Measurements from ENCODE around the gene DYSF.

Gene DYSF

DNA sequence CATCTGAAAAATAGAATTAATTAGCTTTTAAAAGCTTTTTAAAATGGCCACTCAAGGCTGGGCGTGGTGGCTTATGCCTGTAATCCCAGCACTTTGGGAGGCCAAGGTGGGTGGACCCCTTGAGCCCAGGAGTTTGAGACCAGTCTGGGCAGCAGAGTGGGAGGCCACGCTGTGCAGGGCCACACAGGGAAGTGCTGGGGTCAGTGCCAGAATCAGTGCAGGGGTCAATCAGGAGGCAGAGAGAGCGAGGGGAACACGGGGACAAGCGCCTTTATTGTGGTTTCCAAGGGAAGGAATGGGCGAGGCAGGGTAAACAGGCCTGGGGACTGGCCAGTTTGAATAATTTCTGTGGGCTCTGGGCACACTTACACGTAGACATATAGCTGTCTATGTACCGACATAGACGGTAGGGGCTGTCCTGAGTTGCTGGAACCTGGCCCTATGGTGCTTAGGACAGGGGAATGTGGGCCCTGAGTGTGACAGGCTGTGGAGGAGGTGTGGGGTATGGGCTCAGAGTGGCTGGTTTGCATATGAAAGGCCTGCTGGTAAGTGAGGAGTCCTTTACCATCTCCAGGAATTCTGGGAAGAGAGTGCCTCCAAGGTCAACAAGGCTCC, 42.9 kb downstream of the DYSF start:
- no peak for DNase-seq (ENCODE audit: extremely low read depth in 1 of 2, low read depth in 1 of 2)

DNA sequence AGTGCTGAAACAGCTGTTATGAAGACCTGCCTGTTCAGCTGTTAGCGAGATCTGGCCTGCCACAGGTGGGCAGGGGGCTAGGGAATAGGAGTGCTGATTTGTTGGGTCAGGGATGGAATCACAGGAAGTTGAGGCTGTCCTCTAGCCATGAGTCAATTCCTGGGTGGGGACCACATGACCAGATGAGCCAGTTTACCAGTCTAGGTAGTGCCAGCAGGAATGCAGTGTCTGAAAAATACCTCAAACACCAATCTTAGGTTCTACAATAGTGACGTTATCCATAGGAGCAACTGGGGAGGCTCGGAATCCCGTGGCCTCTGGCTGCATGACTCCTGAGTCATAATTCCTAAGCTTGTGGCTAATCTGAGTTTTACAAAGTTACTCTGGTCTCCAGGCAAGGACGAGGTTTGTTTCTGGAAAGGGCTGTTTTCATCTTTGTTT, 44.9 kb downstream of the DYSF start:
- DNase-seq (ENCODE audit: extremely low read depth in 1 of 2, low read depth in 1 of 2) = no peak

- no peak for DNase-seq (ENCODE audit: extremely low read depth in 1 of 2, low read depth in 1 of 2)
These were observed 46.3 kb downstream of the DYSF start for GRCh38 chr2:71499691-71500090.

GRCh38 chr2:71500426-71501079, 47.2 kb downstream of the DYSF start:
- DNase-seq (ENCODE audit: extremely low read depth in 1 of 2, low read depth in 1 of 2) = no peak

GRCh38 chr2:71502941-71503738, 49.8 kb downstream of the DYSF start:
- DNase-seq (ENCODE audit: extremely low read depth in 1 of 2, low read depth in 1 of 2) = no peak

GRCh38 chr2:71503837-71504236, 50.5 kb downstream of the DYSF start:
- DNase-seq (ENCODE audit: extremely low read depth in 1 of 2, low read depth in 1 of 2) = no peak

DNA sequence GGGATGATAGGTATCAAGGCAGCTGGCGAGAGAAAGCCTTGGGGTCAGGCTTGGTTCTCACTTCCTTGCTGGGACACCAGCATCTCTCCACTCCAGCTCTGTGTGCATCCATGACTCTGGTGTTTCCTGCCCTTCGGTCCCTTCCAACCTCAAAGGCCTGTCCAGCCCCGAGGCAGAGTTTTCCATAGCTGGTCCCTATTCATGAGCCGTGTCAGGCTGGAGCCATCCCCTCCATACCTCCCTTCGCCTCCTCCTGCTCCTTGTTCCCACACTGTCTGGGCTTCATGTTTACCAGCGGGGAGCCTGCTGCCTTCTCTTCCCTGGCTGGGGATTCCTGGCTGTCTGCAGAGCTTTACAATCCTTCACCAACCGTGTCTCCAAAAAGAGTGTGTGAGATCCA, 51.2 kb downstream of the DYSF start:
- DNase-seq (ENCODE audit: extremely low read depth in 1 of 2, low read depth in 1 of 2) = no peak

- DNase-seq (ENCODE audit: extremely low read depth in 1 of 2, low read depth in 1 of 2) = no peak
These were observed 51.9 kb downstream of the DYSF start for GRCh38 chr2:71505086-71505769.

DNA sequence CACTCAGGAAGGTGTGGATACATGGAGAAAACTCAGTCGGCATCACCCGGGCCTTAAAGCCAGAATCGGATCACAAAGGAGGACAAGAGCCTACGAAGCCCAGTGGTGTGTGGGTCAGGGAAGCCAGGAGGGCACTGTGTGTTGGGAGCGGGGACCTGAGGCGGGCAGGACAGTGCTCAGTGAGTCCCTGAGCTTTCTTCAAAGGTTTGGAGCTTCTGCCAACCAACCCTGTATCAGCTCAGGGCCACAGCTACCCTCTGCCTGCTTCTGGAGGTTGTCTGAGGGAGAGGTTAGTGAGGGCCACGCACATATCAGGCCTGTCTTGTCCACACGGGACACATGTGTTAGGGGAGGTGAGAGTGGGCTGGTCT, 52.4 kb downstream of the DYSF start:
- DNase-seq (ENCODE audit: extremely low read depth in 1 of 2, low read depth in 1 of 2) = no peak

DNA sequence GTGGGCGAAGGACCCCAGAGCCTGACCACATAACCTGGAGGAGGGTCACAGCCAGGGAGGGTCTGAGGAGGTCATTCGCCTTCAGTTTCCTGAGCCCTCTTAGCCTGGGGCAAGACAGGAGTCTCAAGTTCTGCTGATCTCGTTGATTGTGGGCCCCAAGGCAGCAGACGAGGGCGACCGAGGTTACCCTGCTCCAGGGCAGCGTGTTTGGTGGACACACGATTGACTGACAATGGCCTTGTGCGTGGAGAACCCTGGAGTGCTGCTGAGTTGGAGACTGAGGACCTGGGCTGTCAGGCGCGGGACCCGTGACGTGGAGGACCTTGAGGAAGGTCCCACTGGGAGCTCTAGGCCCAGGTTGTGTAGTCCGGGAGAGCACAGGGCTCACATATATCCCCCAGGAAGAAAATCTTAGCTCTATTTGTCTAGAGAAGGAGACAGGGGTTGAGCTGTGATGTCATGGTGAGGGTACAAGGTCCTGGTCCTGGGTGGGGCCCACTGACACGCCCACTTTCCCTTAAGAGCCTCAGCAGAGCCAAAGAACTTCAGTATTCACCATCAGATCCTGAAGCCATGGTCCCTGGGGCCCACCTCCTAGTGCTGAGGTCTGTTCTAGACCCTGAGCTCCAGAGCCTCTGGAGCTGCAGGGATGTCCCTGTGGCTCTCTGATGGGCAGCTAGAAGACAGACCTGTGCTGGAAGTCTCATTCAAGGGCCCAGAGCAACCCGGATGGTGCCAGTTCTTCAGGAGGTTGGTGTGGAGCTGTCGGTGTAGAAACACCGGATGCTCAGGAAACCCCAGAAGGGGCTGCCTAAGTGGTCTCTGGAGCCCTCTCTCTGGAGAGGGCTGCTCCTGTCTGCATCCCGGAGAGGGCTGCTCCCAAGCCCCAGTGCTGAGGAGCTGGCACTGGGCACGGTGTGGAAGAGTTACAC, 53.1 kb downstream of the DYSF start:
- no peak for DNase-seq (ENCODE audit: extremely low read depth in 1 of 2, low read depth in 1 of 2)

DNA sequence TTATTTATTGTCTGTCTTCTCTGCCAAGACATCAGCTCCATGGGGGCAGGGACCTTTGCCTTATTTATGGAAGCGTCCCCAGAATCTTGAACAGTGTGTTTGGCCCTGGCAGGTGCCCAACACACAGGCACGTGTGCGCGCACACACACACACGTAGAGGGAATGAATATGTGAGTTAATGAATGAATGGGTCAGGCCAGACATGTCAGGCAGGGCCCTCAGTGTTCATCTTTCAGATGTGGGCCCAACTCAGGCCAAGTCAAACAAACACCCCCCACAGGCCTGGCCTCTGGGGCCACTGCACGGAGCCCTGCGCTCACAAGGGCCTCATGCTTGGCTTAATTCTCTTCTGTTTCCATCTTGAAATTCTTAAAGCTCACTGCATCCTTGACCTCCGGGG, 54.1 kb downstream of the DYSF start:
- no peak for DNase-seq (ENCODE audit: extremely low read depth in 1 of 2, low read depth in 1 of 2)

GRCh38 chr2:71510196-71510807, 56.9 kb downstream of the DYSF start:
- peak; percentile 26 to 59 for DNase-seq (ENCODE audit: extremely low read depth in 1 of 2, low read depth in 1 of 2)

DNA sequence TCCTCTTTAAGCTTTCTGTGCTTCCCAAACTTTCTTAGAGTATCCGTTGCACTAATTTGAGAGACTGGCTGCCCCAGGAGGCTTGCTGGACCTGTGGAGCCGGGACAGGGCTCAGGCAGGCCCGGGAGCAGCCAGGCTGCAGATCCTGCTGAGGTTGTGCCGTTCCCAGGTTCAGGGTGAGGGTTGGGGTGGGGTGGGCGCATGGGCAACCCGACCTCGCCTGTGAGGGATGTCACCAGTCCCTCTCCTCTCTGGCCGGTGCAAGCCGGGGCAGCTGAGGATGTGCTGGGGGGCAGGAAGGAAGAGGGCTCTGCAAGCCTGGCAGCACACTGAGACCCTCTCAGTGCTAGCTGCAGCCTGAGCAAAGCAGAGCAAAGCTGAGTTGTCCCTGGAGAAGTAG, 57.6 kb downstream of the DYSF start:
- no peak for DNase-seq (ENCODE audit: extremely low read depth in 1 of 2, low read depth in 1 of 2)

DNA sequence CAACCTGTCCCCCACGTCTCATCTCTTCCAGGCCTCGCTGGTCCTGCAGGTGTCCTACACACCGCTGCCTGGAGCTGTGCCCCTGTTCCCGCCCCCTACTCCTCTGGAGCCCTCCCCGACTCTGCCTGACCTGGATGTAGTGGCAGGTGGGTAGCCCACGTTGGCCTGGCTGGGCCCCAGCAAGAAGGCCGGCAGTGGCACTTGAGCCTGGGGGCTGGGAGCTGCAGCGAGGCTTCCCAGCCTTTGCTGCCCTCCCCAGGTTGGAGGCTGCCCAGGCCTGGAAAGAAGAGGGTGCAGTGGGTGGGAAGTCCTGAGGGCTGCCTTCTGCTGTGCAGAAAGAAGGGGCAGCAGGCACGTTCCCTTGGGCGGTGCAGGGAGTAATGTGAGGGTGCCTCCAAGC, 58.4 kb downstream of the DYSF start:
- DNase-seq (ENCODE audit: extremely low read depth in 1 of 2, low read depth in 1 of 2) = no peak

DNA sequence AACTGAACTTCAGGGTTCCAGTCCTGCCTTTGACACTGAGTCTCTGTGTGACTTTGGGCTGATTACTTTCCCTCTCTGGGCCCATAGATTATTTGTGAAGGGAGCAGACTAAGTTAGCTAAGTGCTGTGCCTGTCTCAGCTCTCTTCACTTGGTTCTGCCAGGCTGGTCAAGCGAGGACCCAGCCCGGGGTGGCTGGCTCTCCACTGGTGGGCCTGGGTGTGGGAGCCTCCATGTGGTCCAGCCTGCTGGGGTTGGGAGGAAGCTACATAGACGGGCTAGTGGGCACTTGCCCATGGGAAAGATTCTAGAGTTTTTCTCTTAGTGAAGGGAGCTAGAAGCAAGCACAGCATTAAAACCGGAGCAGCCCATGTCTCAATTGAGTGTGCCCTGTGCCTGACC, 59.0 kb downstream of the DYSF start:
- DNase-seq (ENCODE audit: extremely low read depth in 1 of 2, low read depth in 1 of 2) = no peak

DNA sequence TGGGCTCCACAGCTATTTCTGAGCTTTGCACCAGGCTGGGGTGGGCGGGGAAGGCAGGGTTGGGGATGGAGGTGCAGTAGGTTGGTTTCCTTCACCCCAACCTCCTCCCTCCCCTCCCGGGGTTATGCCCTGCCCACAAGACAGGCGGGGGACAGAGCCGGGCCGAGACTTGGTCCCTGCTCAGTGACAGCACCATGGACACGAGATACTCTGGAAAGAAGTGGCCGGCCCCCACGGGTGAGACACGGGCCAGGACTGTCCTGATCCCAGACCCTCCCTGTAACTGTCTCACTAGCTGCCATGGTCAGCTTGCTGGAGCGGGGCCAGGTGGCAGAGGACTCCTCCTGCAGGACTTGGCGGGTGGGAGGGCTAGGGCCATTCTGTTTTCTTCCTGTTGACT, 59.7 kb downstream of the DYSF start:
- no peak for DNase-seq (ENCODE audit: extremely low read depth in 1 of 2, low read depth in 1 of 2)

- DNase-seq (ENCODE audit: extremely low read depth in 1 of 2, low read depth in 1 of 2) = no peak
These were observed 60.4 kb downstream of the DYSF start for GRCh38 chr2:71513721-71514120.

GRCh38 chr2:71516253-71516888, 63.0 kb downstream of the DYSF start:
- no peak for DNase-seq (ENCODE audit: extremely low read depth in 1 of 2, low read depth in 1 of 2)

- DNase-seq (ENCODE audit: extremely low read depth in 1 of 2, low read depth in 1 of 2) = no peak
These were observed 64.5 kb downstream of the DYSF start for GRCh38 chr2:71517851-71518250.

Measured in activated CD8-positive, alpha-beta memory T cell treated with anti-CD3 and anti-CD28 coated beads for 1 hour (primary cell).